ENCODE data around the gene FAAH.
"Not testable (repeated sequence)": the region's sequence is repeated elsewhere in the genome, so short reads cannot be mapped to it uniquely, and the experiment has no call there.

The FAAH gene

GRCh38 chr1:46364612-46365011, 29.5 kb upstream of the FAAH start:
- TF ChIP-seq POLR2A (IDR thresholded peaks at IDR 0.05; ENCODE audit: extremely low read depth, insufficient read length) (no peak), CTCF (IDR thresholded peaks at IDR 0.05; ENCODE audit: low read depth, low read length) (no peak), MYC (IDR thresholded peaks at IDR 0.05; ENCODE audit: low read depth, low read length) (no peak)
- TF ChIP-seq, protein P1, sequence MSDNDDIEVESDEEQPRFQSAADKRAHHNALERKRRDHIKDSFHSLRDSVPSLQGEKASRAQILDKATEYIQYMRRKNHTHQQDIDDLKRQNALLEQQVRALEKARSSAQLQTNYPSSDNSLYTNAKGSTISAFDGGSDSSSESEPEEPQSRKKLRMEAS (IDR thresholded peaks at IDR 0.05; ENCODE audit: low read depth, low read length): no peak
- no peak overlapping the region for H3K4me3 ChIP-seq (ENCODE audit: low read depth, low read length)
- DNase-seq (ENCODE audit: low read depth): no peak

DNA sequence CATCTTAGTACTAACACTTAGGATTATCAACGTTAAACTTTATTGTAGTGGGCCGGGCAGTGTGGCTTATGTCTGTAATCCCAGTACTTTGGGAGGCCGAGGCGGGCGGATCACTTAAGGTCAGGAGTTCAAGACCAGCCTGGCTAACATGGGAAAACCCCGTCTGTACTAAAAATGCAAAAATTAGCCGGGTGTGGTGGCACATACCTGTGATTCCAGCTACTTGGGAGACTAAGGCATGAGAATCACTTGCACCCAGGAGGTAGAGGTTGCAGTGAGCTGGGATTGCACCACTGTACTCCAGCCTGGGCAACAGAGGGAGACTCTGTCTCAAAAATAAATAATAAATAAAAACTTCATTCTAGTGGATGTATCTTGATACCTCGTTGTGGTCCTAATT, 28.3 kb upstream of the FAAH start:
- H3K4me3 ChIP-seq (ENCODE audit: low read depth, low read length); DNase-seq (ENCODE audit: low read depth): not testable (repeated sequence)

- H3K4me3 ChIP-seq (ENCODE audit: low read depth, low read length): no peak overlapping the region
- TF ChIP-seq CTCF (IDR thresholded peaks at IDR 0.05; ENCODE audit: low read depth, low read length): no peak
- DNase-seq (ENCODE audit: low read depth): no peak
Observed at GRCh38 chr1:46367072-46367471, 27.0 kb upstream of the FAAH start.

DNA sequence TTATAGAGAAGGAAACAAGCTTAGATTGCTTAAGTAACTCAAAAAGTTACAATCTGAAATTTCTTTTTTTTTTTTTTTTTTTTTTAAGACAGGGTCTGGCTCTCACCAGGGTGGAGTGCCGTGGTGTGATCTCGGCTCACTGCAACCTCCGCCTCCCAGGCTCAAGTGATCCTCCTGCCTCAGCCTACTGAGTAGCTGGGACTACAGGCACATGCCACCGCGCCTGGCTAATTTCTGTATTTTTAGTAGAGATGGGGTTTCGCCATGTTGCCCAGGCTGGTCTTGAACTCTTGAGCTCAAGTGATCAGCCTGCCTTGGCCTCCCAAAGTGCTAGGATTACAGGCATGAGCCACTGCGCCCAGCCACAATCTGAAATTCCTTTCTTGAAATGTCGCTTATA, 26.4 kb upstream of the FAAH start:
- not testable (repeated sequence) for DNase-seq (ENCODE audit: low read depth); H3K4me3 ChIP-seq (ENCODE audit: low read depth, low read length)

- no peak for DNase-seq (ENCODE audit: low read depth)
- no peak for TF ChIP-seq CTCF (IDR thresholded peaks at IDR 0.05; ENCODE audit: low read depth, low read length)
- TF ChIP-seq POLR2A (IDR thresholded peaks at IDR 0.05; ENCODE audit: extremely low read depth, insufficient read length): no peak
- no peak for TF ChIP-seq MYC (IDR thresholded peaks at IDR 0.05; ENCODE audit: low read depth, low read length)
- TF ChIP-seq, protein P1 (IDR thresholded peaks at IDR 0.05; ENCODE audit: low read depth, low read length): no peak
- no peak overlapping the region for H3K4me3 ChIP-seq (ENCODE audit: low read depth, low read length)
Observed at GRCh38 chr1:46368791-46369190, 25.3 kb upstream of the FAAH start.

DNA sequence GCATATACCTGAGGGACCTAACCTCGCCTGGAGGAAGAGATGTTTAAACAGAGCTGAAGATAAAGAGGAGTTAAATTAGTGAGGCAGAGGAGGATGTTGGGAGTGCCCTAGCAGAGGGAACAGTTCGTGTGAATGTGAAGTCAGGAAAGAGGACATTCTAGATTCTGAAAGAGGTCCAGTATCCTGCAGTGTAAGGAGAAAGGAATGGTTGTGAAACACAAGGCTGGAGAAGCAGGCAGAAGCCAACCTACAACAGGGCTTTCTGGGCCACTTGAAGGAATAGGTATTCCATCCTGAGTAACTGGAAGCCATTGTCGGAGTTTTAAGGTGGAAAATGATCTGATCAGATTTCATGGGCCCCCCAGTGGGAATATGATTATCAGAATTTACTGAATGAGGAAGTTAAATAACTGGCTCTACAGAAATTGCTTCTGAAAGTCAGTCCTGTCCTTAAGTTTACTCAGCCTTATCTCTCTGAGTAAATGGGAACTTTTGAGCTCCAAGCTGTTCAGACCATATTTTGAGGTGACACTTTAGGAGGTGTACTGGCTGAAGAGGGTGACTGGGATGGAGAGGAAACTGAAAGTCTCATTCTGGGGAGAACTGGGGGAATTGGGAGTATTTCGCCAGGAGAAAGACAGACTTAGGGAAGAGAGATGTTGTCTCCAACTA, 24.4 kb upstream of the FAAH start:
- TF ChIP-seq MYC (IDR thresholded peaks at IDR 0.05; ENCODE audit: low read depth, low read length): no peak
- DNase-seq (ENCODE audit: low read depth): no peak
- no peak overlapping the region for H3K4me3 ChIP-seq (ENCODE audit: low read depth, low read length)

- H3K4me3 ChIP-seq (ENCODE audit: low read depth, low read length): no peak overlapping the region
- TF ChIP-seq, protein P1 (IDR thresholded peaks at IDR 0.05; ENCODE audit: low read depth, low read length): no peak
- TF ChIP-seq CTCF (IDR thresholded peaks at IDR 0.05; ENCODE audit: low read depth, low read length) (no peak), MYC (IDR thresholded peaks at IDR 0.05; ENCODE audit: low read depth, low read length) (no peak), POLR2A (IDR thresholded peaks at IDR 0.05; ENCODE audit: extremely low read depth, insufficient read length) (no peak)
Observed at GRCh38 chr1:46370214-46370633, 23.9 kb upstream of the FAAH start.

GRCh38 chr1:46372431-46372830, 21.7 kb upstream of the FAAH start:
- no peak overlapping the region for H3K4me3 ChIP-seq (ENCODE audit: low read depth, low read length)
- DNase-seq (ENCODE audit: low read depth): no peak
- TF ChIP-seq CTCF (IDR thresholded peaks at IDR 0.05; ENCODE audit: low read depth, low read length) (no peak), MYC (IDR thresholded peaks at IDR 0.05; ENCODE audit: low read depth, low read length) (no peak), POLR2A (IDR thresholded peaks at IDR 0.05; ENCODE audit: extremely low read depth, insufficient read length) (no peak)
- TF ChIP-seq, protein P1 (IDR thresholded peaks at IDR 0.05; ENCODE audit: low read depth, low read length): no peak

More at GRCh38 chr1:46370214-46370633, 23.9 kb upstream of the FAAH start:
- peak; percentile 67 for DNase-seq (ENCODE audit: low read depth)
